ENCODE data around the gene HSPB6.

DNA sequence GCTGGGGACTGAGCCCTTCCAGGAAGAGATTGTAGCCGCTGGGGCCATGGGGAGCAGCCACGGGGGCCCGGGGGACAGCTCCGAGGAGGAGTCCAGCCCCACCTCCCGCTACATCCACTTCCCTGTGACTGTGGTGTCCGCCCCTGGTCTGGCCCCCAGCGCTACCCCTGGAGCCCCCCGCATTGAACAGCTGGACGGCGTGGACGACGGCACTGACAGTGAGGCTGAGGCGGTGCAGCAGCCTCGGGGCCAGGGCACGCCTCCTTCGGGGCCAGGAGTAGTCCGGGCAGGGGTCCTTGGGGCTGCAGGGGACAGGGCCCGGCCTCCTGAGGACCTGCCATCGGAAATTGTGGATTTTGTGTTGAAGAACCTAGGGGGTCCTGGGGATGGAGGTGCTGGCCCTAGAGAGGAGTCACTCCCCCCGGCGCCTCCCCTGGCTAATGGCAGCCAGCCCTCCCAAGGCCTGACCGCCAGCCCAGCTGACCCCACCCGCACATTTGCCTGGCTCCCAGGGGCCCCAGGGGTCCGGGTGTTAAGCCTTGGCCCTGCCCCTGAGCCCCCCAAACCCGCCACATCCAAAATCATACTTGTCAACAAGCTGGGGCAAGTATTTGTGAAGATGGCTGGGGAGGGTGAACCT lies 24.2 kb downstream of the HSPB6 start:
- TF ChIP-seq POLR2A (IDR thresholded peaks at IDR 0.05) = no peak
- TF ChIP-seq, protein P1, sequence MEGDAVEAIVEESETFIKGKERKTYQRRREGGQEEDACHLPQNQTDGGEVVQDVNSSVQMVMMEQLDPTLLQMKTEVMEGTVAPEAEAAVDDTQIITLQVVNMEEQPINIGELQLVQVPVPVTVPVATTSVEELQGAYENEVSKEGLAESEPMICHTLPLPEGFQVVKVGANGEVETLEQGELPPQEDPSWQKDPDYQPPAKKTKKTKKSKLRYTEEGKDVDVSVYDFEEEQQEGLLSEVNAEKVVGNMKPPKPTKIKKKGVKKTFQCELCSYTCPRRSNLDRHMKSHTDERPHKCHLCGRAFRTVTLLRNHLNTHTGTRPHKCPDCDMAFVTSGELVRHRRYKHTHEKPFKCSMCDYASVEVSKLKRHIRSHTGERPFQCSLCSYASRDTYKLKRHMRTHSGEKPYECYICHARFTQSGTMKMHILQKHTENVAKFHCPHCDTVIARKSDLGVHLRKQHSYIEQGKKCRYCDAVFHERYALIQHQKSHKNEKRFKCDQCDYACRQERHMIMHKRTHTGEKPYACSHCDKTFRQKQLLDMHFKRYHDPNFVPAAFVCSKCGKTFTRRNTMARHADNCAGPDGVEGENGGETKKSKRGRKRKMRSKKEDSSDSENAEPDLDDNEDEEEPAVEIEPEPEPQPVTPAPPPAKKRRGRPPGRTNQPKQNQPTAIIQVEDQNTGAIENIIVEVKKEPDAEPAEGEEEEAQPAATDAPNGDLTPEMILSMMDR (IDR thresholded peaks at IDR 0.05) = no peak
